ENCODE measurements around the gene ITPR2.
A peak's percentile ranks its signal among the peaks of the same experiment; 100 is the strongest.
"Not testable (repeated sequence)": the region's sequence is repeated elsewhere in the genome, so short reads cannot be mapped to it uniquely, and the experiment has no call there.

ITPR2 gene

GRCh38 chr12:26524862-26525465 is 308.0 kb downstream of the ITPR2 start:
- TF ChIP-seq CTCF (IDR thresholded peaks at IDR 0.05): peak; percentile 35
- DNase-seq: no peak

GRCh38 chr12:26523708-26524150 is 309.3 kb downstream of the ITPR2 start:
- Mint-ChIP-seq H3K9me3 (peaks cover 22% of the 10 kb centered on the region), H3K4me3 (no peak overlapping the region), H3K27ac (no peak overlapping the region), H3K27me3 (ENCODE audit: low read depth, poor library complexity) (no peaks in the 10 kb centered on the region), H3K36me3 (ENCODE audit: low read depth) (no peaks in the 10 kb centered on the region), H3K4me1 (peaks cover under 1% of the 10 kb centered on the region)
- no peak for TF ChIP-seq CTCF (IDR thresholded peaks at IDR 0.05)
- DNase-seq: no peak

More at GRCh38 chr12:26524862-26525465, 308.0 kb downstream of the ITPR2 start:
- Mint-ChIP-seq H3K4me3 (no peak overlapping the region), H3K4me1 (peaks cover 6% of the 10 kb centered on the region), H3K36me3 (ENCODE audit: low read depth) (no peaks in the 10 kb centered on the region), H3K9me3 (peaks cover 18% of the 10 kb centered on the region), H3K27ac (no peak overlapping the region), H3K27me3 (ENCODE audit: low read depth, poor library complexity) (no peaks in the 10 kb centered on the region)

GRCh38 chr12:26520869-26521268 is 312.1 kb downstream of the ITPR2 start:
- TF ChIP-seq CTCF (IDR thresholded peaks at IDR 0.05): no peak
- Mint-ChIP-seq H3K9me3 (peaks cover 32% of the 10 kb centered on the region), H3K36me3 (ENCODE audit: low read depth) (no peaks in the 10 kb centered on the region), H3K27ac (no peak overlapping the region), H3K4me1 (no peaks in the 10 kb centered on the region), H3K4me3 (no peak overlapping the region), H3K27me3 (ENCODE audit: low read depth, poor library complexity) (no peaks in the 10 kb centered on the region)
- DNase-seq: no peak

GRCh38 chr12:26520109-26520508 is 312.9 kb downstream of the ITPR2 start:
- H3K36me3 Mint-ChIP-seq (ENCODE audit: low read depth): no peaks in the 10 kb centered on the region
- H3K9me3 Mint-ChIP-seq: peaks cover 24% of the 10 kb centered on the region
- no peaks in the 10 kb centered on the region for H3K4me1 Mint-ChIP-seq
- TF ChIP-seq CTCF (IDR thresholded peaks at IDR 0.05): no peak
- DNase-seq: no peak
- H3K27me3 Mint-ChIP-seq (ENCODE audit: low read depth, poor library complexity): no peaks in the 10 kb centered on the region
- no peak overlapping the region for H3K27ac Mint-ChIP-seq
- H3K4me3 Mint-ChIP-seq: no peak overlapping the region

- no peaks in the 10 kb centered on the region for H3K36me3 Mint-ChIP-seq (ENCODE audit: low read depth)
- no peaks in the 10 kb centered on the region for H3K27me3 Mint-ChIP-seq (ENCODE audit: low read depth, poor library complexity)
- H3K27ac Mint-ChIP-seq: no peak overlapping the region
- peaks cover 20% of the 10 kb centered on the region for H3K9me3 Mint-ChIP-seq
- TF ChIP-seq CTCF (IDR thresholded peaks at IDR 0.05): no peak
- no peaks in the 10 kb centered on the region for H3K4me1 Mint-ChIP-seq
- H3K4me3 Mint-ChIP-seq: no peak overlapping the region
- no peak for DNase-seq
Observed at GRCh38 chr12:26519462-26519861, 313.5 kb downstream of the ITPR2 start.

- not testable (repeated sequence) for H3K27ac Mint-ChIP-seq; H3K36me3 Mint-ChIP-seq (ENCODE audit: low read depth); H3K4me1 Mint-ChIP-seq; H3K27me3 Mint-ChIP-seq (ENCODE audit: low read depth, poor library complexity); DNase-seq; H3K4me3 Mint-ChIP-seq
- peaks cover 16% of the 10 kb centered on the region for H3K9me3 Mint-ChIP-seq
Observed at GRCh38 chr12:26517320-26517719, 315.7 kb downstream of the ITPR2 start.

Data from nephron progenitor cell (in vitro differentiated cells).